HG03439 (cell line): ENCODE data around the gene NUMB.

Experiments
- ATAC-seq: cut with Tn5 transposase; IDR thresholded peaks from one replicate; pipeline ENCODE4 v1.9.1; 2021; ENCODE audit warnings: mild to moderate bottlenecking, moderate library complexity; ENCODE audit not compliant: unreplicated experiment

Gene NUMB

GRCh38 chr14:73236752-73237218, 221.6 kb downstream of the NUMB start:
- ATAC-seq: no peak

GRCh38 chr14:73236157-73236556, 222.2 kb downstream of the NUMB start:
- no peak for ATAC-seq

GRCh38 chr14:73235531-73236155, 222.7 kb downstream of the NUMB start:
- no peak for ATAC-seq

- no peak for ATAC-seq
Measured at GRCh38 chr14:73234586-73235394, 223.6 kb downstream of the NUMB start.

- no peak for ATAC-seq
Measured at GRCh38 chr14:73234029-73234428, 224.3 kb downstream of the NUMB start.

GRCh38 chr14:73233564-73233963, 224.8 kb downstream of the NUMB start:
- no peak for ATAC-seq

GRCh38 chr14:73232984-73233383, 225.4 kb downstream of the NUMB start:
- no peak for ATAC-seq

- ATAC-seq: no peak
Measured at GRCh38 chr14:73231981-73232851, 226.1 kb downstream of the NUMB start.

- no peak for ATAC-seq
Measured at GRCh38 chr14:73230051-73230450, 228.3 kb downstream of the NUMB start.

- no peak for ATAC-seq
Measured at GRCh38 chr14:73227812-73228781, 230.2 kb downstream of the NUMB start.

GRCh38 chr14:73225496-73225895, 232.8 kb downstream of the NUMB start:
- ATAC-seq: no peak
